Prostate gland (tissue), 2 donors: ENCODE measurements around the gene CNKSR3.

Experiments
- POLR2AphosphoS5 ChIP-seq: sonication (generic); formaldehyde crosslinking; IDR thresholded peaks from one replicate; pipeline ENCODE4 v1.6.1; 2017; ENCODE audit warnings: antibody characterized with exemption
- TF ChIP-seq, protein P1 (sequence below), 4 experiments: fragments of 200-600 bp in 2 of 4; fragments of 450-650 bp in 2 of 4; sonication (generic) in 2 of 4; IDR thresholded peaks; 1 replicate in 3 of 4; 2 replicates in 1 of 4; pipeline ENCODE4 v1.5.1; 2016 to 2019; ENCODE audit warnings: antibody characterized with exemption in 4 of 4, mild to moderate bottlenecking in 2 of 4, moderate library complexity in 2 of 4

DNA sequence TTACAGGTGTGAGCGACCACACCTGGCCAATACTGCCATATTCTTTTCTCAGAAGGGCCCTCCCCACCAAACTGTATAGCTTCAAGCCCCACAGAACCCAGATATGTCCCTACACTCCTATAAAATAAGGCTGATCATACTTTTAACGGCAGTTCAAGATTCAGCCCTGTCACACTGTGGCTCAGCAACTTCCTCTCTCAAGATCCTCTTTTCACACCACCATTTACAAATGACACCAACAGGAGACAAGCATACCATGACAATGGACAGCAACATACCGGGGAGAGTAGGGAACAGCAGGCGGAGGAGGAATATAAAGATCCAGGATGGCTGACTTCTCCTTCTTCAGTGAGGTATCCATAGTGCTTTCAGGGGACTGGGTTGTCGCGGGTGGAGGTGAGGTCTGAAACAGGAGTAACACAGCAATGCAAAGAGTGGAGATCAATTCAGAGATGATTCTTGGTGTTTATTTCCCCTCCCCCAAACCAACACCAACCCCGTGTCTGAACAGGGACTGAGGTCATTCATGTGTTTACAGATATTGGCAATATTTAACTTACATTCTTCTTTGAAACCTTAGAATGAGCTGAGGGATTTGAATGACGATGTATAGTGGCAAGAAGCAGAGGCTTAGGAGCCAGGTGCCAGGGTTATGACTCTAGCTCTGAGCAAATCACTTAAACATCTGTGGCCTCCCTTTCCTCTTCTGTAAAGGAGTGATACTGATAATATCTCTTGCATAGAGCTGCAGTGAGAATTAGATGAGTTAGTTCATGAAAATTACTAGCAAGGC is 96.3 kb downstream of the CNKSR3 start:
- TF ChIP-seq, protein P1, sequence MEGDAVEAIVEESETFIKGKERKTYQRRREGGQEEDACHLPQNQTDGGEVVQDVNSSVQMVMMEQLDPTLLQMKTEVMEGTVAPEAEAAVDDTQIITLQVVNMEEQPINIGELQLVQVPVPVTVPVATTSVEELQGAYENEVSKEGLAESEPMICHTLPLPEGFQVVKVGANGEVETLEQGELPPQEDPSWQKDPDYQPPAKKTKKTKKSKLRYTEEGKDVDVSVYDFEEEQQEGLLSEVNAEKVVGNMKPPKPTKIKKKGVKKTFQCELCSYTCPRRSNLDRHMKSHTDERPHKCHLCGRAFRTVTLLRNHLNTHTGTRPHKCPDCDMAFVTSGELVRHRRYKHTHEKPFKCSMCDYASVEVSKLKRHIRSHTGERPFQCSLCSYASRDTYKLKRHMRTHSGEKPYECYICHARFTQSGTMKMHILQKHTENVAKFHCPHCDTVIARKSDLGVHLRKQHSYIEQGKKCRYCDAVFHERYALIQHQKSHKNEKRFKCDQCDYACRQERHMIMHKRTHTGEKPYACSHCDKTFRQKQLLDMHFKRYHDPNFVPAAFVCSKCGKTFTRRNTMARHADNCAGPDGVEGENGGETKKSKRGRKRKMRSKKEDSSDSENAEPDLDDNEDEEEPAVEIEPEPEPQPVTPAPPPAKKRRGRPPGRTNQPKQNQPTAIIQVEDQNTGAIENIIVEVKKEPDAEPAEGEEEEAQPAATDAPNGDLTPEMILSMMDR (IDR thresholded peaks at IDR 0.05): no peak
- TF ChIP-seq POLR2AphosphoS5: no peak
